ENCODE data around the gene MRPS9. TPM values are rescaled to one million over a fixed set of nuclear protein-coding genes. Genes with fewer than 3 reads are reported as not detected.

Gene MRPS9
- total RNA-seq, 4 donors from 2014 or later = 12.7 to 17.5 (median 15.3) TPM

DNA sequence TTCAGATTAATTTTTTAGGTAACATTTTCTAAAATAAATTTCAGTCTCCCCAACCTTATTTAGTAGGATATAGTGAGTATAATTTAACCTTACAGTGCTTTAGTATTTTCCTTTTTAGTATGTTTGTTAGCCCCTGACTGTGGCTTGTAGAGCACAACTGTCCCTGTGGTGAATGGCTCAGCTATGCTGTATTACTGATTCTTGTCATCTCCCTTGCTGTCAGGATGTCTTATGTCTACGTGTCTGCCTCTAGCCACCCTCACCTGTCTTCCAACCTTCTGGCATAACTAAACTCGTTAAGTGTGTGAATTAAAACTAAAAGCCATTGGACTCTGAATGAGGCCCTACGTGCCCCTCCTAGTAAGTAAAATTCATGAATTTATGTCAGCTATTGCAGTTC, 18.4 kb downstream of the MRPS9 start:
- Histone ChIP-seq H3K9me3 (no peaks in the 10 kb centered on the region), H3K4me1 (no peaks in the 10 kb centered on the region), H3K27me3 (no peaks in the 10 kb centered on the region), H3K27ac (no peak overlapping the region), H3K4me3 (no peak overlapping the region), H3K36me3 (no peaks in the 10 kb centered on the region)
- 99% methylated on average over 3 of the region's 3 CpGs for WGBS
- no peak for DNase-seq (ENCODE audit: low spot score in 2 of 2)
- TF ChIP-seq EP300 (IDR thresholded peaks at IDR 0.05) = no peak
- TF ChIP-seq POLR2A (IDR thresholded peaks at IDR 0.05) = no peak
- TF ChIP-seq, protein P1, sequence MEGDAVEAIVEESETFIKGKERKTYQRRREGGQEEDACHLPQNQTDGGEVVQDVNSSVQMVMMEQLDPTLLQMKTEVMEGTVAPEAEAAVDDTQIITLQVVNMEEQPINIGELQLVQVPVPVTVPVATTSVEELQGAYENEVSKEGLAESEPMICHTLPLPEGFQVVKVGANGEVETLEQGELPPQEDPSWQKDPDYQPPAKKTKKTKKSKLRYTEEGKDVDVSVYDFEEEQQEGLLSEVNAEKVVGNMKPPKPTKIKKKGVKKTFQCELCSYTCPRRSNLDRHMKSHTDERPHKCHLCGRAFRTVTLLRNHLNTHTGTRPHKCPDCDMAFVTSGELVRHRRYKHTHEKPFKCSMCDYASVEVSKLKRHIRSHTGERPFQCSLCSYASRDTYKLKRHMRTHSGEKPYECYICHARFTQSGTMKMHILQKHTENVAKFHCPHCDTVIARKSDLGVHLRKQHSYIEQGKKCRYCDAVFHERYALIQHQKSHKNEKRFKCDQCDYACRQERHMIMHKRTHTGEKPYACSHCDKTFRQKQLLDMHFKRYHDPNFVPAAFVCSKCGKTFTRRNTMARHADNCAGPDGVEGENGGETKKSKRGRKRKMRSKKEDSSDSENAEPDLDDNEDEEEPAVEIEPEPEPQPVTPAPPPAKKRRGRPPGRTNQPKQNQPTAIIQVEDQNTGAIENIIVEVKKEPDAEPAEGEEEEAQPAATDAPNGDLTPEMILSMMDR (IDR thresholded peaks at IDR 0.05) = no peak

- H3K4me1 ChIP-seq = no peaks in the 10 kb centered on the region
- no peaks in the 10 kb centered on the region for H3K36me3 ChIP-seq
- no peaks in the 10 kb centered on the region for H3K9me3 ChIP-seq
- no peak for TF ChIP-seq POLR2AphosphoS5 (IDR thresholded peaks at IDR 0.05)
- TF ChIP-seq, protein P1 (IDR thresholded peaks at IDR 0.05) = no peak
- no peak for TF ChIP-seq POLR2A (IDR thresholded peaks at IDR 0.05)
- TF ChIP-seq EP300 (IDR thresholded peaks at IDR 0.05) = no peak
- DNase-seq (ENCODE audit: low spot score in 2 of 2) = no peak
- WGBS = 81% methylated on average over 1 of the region's 1 CpG
- no peak overlapping the region for H3K27ac ChIP-seq
- no peaks in the 10 kb centered on the region for H3K27me3 ChIP-seq
- no peak overlapping the region for H3K4me3 ChIP-seq
Observed at GRCh38 chr2:105057005-105057404, 19.1 kb downstream of the MRPS9 start.

DNA sequence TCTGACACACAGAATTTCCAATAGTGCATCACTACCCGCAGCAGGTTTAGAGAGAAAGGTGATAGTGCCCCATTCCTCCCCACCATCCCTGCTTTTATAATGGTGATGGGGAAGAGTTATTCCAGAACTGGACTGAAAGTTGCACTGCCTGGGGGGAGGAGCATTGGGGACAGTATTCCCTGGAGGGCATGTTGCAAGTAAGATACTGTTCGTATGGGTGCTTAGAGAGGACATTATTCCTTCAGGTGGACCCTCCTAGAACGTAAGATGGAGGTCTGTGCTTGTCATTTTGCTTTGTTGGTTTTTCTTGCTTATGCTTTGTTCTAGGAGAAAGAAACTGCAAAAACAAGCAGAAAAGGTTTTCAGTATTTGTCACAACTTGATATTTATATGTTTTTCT, 23.7 kb downstream of the MRPS9 start:
- no peaks in the 10 kb centered on the region for H3K27me3 ChIP-seq
- WGBS = 92% methylated on average over 3 of the region's 3 CpGs
- no peaks in the 10 kb centered on the region for H3K9me3 ChIP-seq
- no peak overlapping the region for H3K27ac ChIP-seq
- no peaks in the 10 kb centered on the region for H3K4me1 ChIP-seq
- no peak overlapping the region for H3K4me3 ChIP-seq
- H3K36me3 ChIP-seq = peaks cover 10% of the 10 kb centered on the region
- TF ChIP-seq POLR2A (IDR thresholded peaks at IDR 0.05) (no peak), POLR2AphosphoS5 (IDR thresholded peaks at IDR 0.05) (no peak)
- TF ChIP-seq, protein P1 (IDR thresholded peaks at IDR 0.05) = no peak
- DNase-seq (ENCODE audit: low spot score in 2 of 2) = no peak

DNA sequence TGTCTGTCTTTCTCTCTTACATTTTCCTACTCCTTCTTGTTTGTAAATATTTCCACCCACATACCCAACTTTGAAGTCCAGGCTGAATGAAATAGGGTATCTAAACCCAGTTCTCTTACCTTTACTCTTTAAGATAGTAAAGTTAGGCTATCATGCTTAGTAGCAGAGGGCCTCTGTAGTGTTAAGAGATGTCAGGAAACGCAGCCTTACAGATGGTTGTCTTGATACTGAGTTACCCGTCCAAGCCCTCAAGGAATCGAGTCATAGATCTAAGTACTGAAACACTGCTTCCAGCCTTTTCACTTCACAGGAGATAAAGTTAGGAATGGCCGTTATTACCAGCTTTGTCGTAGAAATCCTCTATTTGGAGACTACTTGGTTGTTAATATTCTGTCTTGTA, 24.3 kb downstream of the MRPS9 start:
- no peaks in the 10 kb centered on the region for H3K27me3 ChIP-seq
- H3K4me3 ChIP-seq = no peak overlapping the region
- no peak overlapping the region for H3K27ac ChIP-seq
- no peaks in the 10 kb centered on the region for H3K4me1 ChIP-seq
- 74% methylated on average over 5 of the region's 5 CpGs for WGBS
- no peak for DNase-seq (ENCODE audit: low spot score in 2 of 2)
- peaks cover 11% of the 10 kb centered on the region for H3K36me3 ChIP-seq
- no peak for TF ChIP-seq EP300 (IDR thresholded peaks at IDR 0.05)
- no peak for TF ChIP-seq POLR2AphosphoS5 (IDR thresholded peaks at IDR 0.05)
- TF ChIP-seq POLR2A (IDR thresholded peaks at IDR 0.05) = no peak
- TF ChIP-seq, protein P1 (IDR thresholded peaks at IDR 0.05) = no peak
- no peaks in the 10 kb centered on the region for H3K9me3 ChIP-seq

GRCh38 chr2:105068387-105068786, 30.5 kb downstream of the MRPS9 start:
- DNase-seq (ENCODE audit: low spot score in 2 of 2) = no peak
- WGBS = 89% methylated on average over 1 of the region's 1 CpG
- Histone ChIP-seq H3K9me3 (no peaks in the 10 kb centered on the region), H3K4me1 (no peaks in the 10 kb centered on the region), H3K4me3 (no peak overlapping the region), H3K27me3 (no peaks in the 10 kb centered on the region), H3K36me3 (peaks cover 14% of the 10 kb centered on the region), H3K27ac (no peak overlapping the region)
- TF ChIP-seq POLR2AphosphoS5 (IDR thresholded peaks at IDR 0.05) = no peak
- TF ChIP-seq, protein P1 (IDR thresholded peaks at IDR 0.05) = no peak
- no peak for TF ChIP-seq EP300 (IDR thresholded peaks at IDR 0.05)
- no peak for TF ChIP-seq POLR2A (IDR thresholded peaks at IDR 0.05)

Data from suprapubic skin (tissue), 4 donors.